GM12873 (cell line): Measurements from ENCODE around the gene VPS13D.

Source experiments
- CTCF ChIP-seq: IDR thresholded peaks from 2 replicates; pipeline ENCODE4 v1.5.1; 2012; ENCODE audit warnings: low read depth, mild to moderate bottlenecking, moderate library complexity, low read length, control low read depth; ENCODE audit not compliant: insufficient read depth; ENCODE audit errors: missing control alignments

The VPS13D gene

GRCh38 chr1:12505231-12505630 lies 275.4 kb downstream of the VPS13D start:
- TF ChIP-seq CTCF, result no peak

- TF ChIP-seq CTCF, result no peak
These were observed 275.9 kb downstream of the VPS13D start for GRCh38 chr1:12505639-12506280.

DNA sequence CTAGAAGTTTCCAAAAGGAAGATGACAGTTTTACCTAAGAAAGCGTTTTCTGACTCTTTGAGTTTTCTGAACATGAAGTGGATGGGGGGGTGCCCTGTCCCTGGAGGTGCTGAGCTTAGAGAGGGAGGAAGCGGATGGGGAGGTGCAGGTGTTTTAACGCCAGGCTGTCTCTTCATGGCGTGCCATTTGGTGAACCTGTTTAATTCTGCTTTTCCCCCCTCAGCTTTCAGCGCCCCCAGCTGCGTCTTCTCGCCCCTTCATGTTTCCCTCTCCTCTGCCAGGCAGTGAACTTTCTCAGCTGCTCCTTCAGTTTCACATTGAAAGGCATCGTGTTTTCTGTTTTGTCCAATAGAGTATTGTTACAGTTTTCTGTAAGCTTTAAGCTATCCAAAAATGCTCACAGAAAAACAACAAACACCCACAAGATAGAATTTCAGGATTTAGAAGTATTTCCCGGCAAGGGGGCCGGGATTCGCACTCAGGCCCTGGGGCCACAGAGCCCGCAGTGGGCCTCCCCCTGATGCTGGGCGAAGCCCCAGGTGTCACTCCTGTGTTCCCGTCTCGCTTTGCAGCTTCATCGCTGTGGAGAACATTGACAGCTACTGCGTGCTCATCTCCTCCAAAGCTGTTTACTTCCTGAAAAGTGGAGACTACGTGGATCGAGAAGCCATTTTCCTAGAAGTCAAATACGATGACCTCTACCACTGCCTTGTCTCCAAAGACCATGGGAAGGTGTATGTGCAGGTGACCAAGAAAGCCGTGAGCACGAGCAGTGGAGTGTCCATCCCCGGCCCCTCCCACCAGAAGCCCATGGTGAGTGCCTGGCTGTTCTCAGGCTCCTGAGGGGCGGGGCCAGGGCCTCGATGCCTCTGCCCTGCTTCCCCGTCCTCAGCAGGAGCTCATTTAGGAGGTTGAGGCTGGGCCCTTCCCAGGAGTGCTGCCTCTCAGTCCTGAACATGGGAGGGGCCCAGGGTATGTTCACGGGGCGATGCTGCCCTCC lies 276.8 kb downstream of the VPS13D start:
- TF ChIP-seq CTCF, result no peak

GRCh38 chr1:12507631-12508030 lies 277.8 kb downstream of the VPS13D start:
- no peak for TF ChIP-seq CTCF

- no peak for TF ChIP-seq CTCF
These were observed 279.0 kb downstream of the VPS13D start for GRCh38 chr1:12508849-12509248.

DNA sequence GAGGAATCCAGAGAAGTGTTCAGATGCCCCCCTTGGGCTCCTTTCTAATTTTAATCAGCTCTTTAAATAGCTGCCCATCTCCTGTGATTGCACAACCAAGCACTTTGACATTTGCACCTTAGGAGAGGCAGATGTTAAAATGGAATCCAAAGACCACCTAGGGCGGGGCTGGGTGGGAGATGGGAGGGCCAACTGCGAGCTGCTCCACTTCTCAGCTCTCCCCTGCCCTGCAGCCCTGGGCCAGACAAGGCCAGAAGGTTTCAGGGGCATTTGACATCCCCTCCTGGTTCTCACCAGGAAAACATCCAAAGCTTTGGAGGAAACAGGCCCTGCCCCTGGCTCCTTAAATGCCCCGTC lies 281.3 kb downstream of the VPS13D start:
- TF ChIP-seq CTCF, result no peak

DNA sequence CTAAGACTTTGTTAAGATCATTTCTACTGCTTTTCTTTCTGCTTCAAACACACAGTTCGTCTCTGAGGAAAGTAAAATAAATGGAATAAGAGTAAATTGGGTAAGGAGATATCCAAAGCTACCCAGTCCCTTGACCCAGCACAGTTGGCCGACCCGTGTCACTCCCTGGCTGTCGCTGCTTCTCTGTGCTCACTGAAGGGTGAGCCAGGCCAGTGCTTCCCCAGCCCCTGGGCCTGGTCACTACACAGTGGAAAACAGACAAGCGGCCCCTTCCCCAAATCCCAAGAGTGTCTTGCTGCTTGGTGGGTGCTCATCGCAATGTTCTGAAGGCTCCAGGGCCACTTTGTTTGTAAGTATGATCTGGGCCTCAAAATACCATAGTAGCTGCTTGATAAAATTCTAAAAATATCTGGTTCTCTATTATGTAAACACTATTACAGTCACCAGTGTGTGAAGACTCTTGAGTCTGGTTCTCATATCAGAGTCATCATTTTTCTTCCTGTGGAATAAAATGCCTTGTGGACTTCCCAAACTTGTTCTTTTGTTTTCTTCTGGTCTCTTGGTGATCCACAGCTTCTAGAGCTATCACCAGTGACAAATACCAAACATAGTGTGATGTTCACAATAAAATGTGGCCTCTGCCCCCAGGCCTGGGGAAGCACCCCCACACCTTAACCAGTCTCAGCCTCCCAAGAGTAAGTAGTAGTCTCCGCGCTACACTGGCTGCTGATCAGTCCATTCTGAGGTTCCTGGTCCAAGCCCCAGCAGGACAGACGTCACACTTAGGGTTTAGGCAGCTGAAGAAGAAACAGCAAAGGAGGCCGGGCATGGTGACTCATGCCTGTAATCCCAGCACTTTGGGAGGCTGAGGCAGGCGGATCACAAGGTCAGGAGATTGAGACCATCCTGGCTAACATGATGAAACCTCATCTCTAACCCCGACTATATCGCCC lies 282.0 kb downstream of the VPS13D start:
- no peak for TF ChIP-seq CTCF
